ENCODE results near the gene CBFA2T2. TPM values are rescaled to one million over a fixed set of nuclear protein-coding genes. Genes with fewer than 3 reads are reported as not detected.

The CBFA2T2 gene
- total RNA-seq, 1 experiment from 2014 or later: 20.0 TPM

DNA sequence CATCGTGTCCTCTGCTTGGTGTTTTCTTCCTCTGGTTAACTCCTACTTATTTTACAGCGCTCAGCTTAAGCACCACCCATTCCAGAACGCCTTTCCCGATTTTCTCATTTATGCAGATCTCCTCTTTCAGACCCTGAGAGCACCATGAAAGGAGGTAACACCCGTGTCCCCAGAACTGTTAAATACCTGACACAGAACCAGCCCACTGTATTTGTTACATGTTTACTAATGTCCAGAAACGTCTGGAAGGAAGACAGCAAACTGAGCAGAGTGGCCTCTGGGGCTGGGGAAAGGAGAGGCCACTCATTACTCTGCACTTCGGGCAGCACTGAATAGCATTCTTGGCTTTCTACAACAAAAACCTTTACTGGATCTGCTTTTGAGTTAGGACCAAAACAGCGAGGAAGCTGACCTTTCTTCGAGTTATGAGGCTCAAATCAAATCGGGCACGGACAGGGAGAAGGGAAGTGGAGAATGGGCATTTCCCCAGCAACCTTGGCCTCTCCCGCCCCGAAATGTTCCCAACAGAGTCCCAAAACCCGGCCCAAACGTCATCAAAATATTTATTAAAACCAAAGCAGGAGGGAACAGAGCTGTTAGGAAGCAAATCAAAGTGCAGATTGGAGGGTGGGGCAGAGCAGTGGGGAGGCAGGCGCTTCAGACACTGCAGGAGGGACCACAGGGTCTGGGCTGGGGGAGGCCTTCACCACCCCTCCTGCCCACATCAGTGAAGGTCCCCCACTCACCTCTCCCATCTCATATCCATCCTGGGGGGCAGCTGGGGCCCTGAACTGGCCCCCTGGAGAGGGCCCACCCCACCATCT is 185.5 kb downstream of the CBFA2T2 start:
- intact Hi-C loops (cut with micrococcal nuclease; ENCODE audit: unreplicated experiment): no loop called here
- H3K27me3 ChIP-seq (ENCODE audit: insufficient read depth, low read depth): no peaks in the 10 kb centered on the region
- BruUV-seq (replicated peaks): no TSS peak
- POLR2A ChIA-PET (ENCODE audit: unreplicated experiment): interaction anchor here (0.6 kb wide), 2 partner anchors 57 to 78 kb away, joined by 4 to 6 read pairs; no protein-coding TSS in a partner anchor
- peaks cover 29% of the 10 kb centered on the region; the same call in 1 of the 2 replicates for H3F3A ChIP-seq (ENCODE audit: insufficient read depth, low read depth)
- H3K4me2 ChIP-seq: peak overlapping the region; percentile 84; the same call in 1 of the 2 replicates
- peaks cover 16% of the 10 kb centered on the region; the same call in 1 of the 2 replicates for H3K4me1 ChIP-seq (replicated peaks; ENCODE audit: insufficient read depth)
- no peaks in the 10 kb centered on the region for H3K9me3 ChIP-seq (ENCODE audit: insufficient read depth, low read depth)
- H2AFZ ChIP-seq: no peak overlapping the region
- CTCF ChIA-PET: no interaction called here
- no peaks in the 10 kb centered on the region for H3K36me3 ChIP-seq (ENCODE audit: low read depth)
- TF ChIP-seq, protein P1, sequence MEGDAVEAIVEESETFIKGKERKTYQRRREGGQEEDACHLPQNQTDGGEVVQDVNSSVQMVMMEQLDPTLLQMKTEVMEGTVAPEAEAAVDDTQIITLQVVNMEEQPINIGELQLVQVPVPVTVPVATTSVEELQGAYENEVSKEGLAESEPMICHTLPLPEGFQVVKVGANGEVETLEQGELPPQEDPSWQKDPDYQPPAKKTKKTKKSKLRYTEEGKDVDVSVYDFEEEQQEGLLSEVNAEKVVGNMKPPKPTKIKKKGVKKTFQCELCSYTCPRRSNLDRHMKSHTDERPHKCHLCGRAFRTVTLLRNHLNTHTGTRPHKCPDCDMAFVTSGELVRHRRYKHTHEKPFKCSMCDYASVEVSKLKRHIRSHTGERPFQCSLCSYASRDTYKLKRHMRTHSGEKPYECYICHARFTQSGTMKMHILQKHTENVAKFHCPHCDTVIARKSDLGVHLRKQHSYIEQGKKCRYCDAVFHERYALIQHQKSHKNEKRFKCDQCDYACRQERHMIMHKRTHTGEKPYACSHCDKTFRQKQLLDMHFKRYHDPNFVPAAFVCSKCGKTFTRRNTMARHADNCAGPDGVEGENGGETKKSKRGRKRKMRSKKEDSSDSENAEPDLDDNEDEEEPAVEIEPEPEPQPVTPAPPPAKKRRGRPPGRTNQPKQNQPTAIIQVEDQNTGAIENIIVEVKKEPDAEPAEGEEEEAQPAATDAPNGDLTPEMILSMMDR (conservative IDR thresholded peaks at IDR 0.05): no peak
- no peak for TF ChIP-seq EZH2 (IDR thresholded peaks at IDR 0.05; ENCODE audit: low read depth)
- peak overlapping the region; percentile 96; the same call in 1 of the 2 replicates for H3K4me3 ChIP-seq
- H3K27ac ChIP-seq: no peak overlapping the region
- no peaks in the 10 kb centered on the region for H3K9me2 ChIP-seq (ENCODE audit: insufficient read depth)
- DNase-seq: no peak
- peaks cover 33% of the 10 kb centered on the region for H3K79me2 ChIP-seq (ENCODE audit: low read depth)
- H4K20me1 ChIP-seq (ENCODE audit: insufficient read depth): no peaks in the 10 kb centered on the region

DNA sequence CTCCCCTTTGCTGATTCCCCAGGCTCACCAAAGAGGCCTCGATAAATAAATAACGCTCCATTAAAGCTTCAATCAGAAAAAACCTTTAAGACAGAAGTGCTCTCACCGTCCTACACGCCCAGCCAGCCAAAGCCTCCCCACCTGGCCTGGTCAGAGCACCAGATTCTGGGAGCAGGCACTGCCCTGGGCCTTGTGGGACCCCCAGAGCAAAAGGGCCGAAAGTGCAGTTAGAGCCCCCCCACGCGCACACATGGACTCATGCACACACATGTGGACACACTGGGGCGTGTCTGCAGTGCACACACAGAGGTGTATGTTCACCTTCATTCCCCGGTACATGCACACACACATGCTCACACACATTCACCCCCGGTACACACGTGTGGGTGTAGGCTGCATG is 186.2 kb downstream of the CBFA2T2 start:
- no peaks in the 10 kb centered on the region for H3K27me3 ChIP-seq (ENCODE audit: insufficient read depth, low read depth)
- H3K4me3 ChIP-seq: no peak overlapping the region
- ChIA-PET CTCF (interaction anchor here (0.6 kb wide), 1 partner anchor 222 kb away, joined by 6 read pairs; no protein-coding TSS in a partner anchor), POLR2A (ENCODE audit: unreplicated experiment) (no interaction called here)
- H3K9me2 ChIP-seq (ENCODE audit: insufficient read depth): no peaks in the 10 kb centered on the region
- H3F3A ChIP-seq (ENCODE audit: insufficient read depth, low read depth): peaks cover 30% of the 10 kb centered on the region; the same call in 1 of the 2 replicates
- H3K36me3 ChIP-seq (ENCODE audit: low read depth): no peaks in the 10 kb centered on the region
- H3K27ac ChIP-seq: no peak overlapping the region
- no peak for TF ChIP-seq EZH2 (IDR thresholded peaks at IDR 0.05; ENCODE audit: low read depth)
- TF ChIP-seq, protein P1 (conservative IDR thresholded peaks at IDR 0.05): no peak
- H3K79me2 ChIP-seq (ENCODE audit: low read depth): peaks cover 28% of the 10 kb centered on the region
- DNase-seq: peak in 1 of 2 experiments; percentile 1
- H4K20me1 ChIP-seq (ENCODE audit: insufficient read depth): no peaks in the 10 kb centered on the region
- H2AFZ ChIP-seq: no peak overlapping the region
- intact Hi-C loops (cut with micrococcal nuclease; ENCODE audit: unreplicated experiment): no loop called here
- no peaks in the 10 kb centered on the region for H3K9me3 ChIP-seq (ENCODE audit: insufficient read depth, low read depth)
- peaks cover 16% of the 10 kb centered on the region; the same call in 1 of the 2 replicates for H3K4me1 ChIP-seq (replicated peaks; ENCODE audit: insufficient read depth)
- BruUV-seq (replicated peaks): no TSS peak
- no peak overlapping the region for H3K4me2 ChIP-seq

DNA sequence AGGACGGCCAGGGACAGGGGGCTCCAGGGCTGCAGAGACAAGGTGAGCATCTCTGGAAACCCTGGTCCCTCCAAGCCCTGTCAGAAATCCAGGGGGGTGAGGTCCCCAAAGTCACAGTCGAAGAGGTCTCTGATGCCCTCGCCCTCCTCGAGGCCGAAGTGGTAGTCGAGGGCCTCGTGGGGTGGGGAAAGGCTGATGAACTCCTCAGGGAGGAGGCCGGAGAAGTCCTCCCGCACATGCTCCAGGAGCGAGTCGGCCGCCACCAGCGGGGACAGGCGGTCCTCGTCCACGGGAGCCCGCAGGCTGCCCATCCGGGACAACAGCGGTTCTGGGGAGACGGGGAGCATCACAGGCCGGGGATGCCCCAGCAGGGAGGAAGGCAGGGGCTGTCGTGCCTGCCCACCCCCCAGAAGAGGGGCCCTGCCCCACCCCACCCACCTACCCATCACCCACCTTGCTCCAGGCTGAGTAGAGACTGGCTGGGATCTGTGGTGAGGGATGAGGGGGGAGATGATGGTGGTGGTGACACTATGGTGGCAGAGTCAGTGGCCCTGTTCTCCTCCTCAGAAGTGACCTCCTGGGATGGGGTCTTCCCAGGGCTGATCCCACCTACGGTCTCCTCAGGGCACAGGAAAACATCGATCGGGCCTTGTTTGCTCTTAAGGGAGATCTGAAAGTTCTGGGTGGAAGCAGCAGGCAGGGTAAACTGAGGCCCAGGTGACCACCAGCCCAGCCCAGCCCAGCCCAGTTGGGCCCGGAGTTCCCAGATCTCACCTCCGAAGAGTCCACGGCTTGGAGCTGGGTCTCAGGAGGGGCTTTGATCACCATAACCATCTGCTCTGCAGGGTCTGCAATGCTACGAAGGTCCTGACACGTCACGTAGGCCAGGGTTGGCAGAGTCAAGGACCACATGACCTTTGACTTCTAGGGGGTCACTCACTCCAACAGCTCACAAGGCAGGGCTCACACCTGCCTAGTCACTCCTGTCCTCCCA is 187.1 kb downstream of the CBFA2T2 start:
- Histone ChIP-seq H3K27me3 (ENCODE audit: insufficient read depth, low read depth) (no peaks in the 10 kb centered on the region), H3K79me2 (ENCODE audit: low read depth) (peaks cover 21% of the 10 kb centered on the region), H3F3A (ENCODE audit: insufficient read depth, low read depth) (peaks cover 23% of the 10 kb centered on the region; the same call in 1 of the 2 replicates), H3K9me3 (ENCODE audit: insufficient read depth, low read depth) (no peaks in the 10 kb centered on the region), H3K36me3 (ENCODE audit: low read depth) (no peaks in the 10 kb centered on the region), H3K4me2 (no peak overlapping the region), H3K27ac (no peak overlapping the region), H2AFZ (no peak overlapping the region), H3K4me1 (replicated peaks; ENCODE audit: insufficient read depth) (peaks cover 16% of the 10 kb centered on the region; the same call in 1 of the 2 replicates), H3K9me2 (ENCODE audit: insufficient read depth) (no peaks in the 10 kb centered on the region), H4K20me1 (ENCODE audit: insufficient read depth) (no peaks in the 10 kb centered on the region), H3K4me3 (no peak overlapping the region)
- peak in 1 of 2 experiments; percentile 15 for DNase-seq
- POLR2A ChIA-PET (ENCODE audit: unreplicated experiment): interaction anchor here (0.6 kb wide), 1 partner anchor 10 kb away, joined by 3 read pairs; the partner anchor contains the start of gene ACTL10
- TF ChIP-seq EZH2 (IDR thresholded peaks at IDR 0.05; ENCODE audit: low read depth): no peak
- TF ChIP-seq, protein P1 (conservative IDR thresholded peaks at IDR 0.05): no peak
- intact Hi-C loops (cut with micrococcal nuclease; ENCODE audit: unreplicated experiment): no loop called here
- no TSS peak for BruUV-seq (replicated peaks)
- CTCF ChIA-PET: no interaction called here
